GM19351 (cell line): Measurements from ENCODE around the gene CAMK2A.

ENCODE experiments used
- ATAC-seq: cut with Tn5 transposase; IDR thresholded peaks from one replicate; pipeline ENCODE4 v1.9.1; 2021; ENCODE audit warnings: mild to moderate bottlenecking, moderate library complexity; ENCODE audit not compliant: unreplicated experiment

The CAMK2A gene

DNA sequence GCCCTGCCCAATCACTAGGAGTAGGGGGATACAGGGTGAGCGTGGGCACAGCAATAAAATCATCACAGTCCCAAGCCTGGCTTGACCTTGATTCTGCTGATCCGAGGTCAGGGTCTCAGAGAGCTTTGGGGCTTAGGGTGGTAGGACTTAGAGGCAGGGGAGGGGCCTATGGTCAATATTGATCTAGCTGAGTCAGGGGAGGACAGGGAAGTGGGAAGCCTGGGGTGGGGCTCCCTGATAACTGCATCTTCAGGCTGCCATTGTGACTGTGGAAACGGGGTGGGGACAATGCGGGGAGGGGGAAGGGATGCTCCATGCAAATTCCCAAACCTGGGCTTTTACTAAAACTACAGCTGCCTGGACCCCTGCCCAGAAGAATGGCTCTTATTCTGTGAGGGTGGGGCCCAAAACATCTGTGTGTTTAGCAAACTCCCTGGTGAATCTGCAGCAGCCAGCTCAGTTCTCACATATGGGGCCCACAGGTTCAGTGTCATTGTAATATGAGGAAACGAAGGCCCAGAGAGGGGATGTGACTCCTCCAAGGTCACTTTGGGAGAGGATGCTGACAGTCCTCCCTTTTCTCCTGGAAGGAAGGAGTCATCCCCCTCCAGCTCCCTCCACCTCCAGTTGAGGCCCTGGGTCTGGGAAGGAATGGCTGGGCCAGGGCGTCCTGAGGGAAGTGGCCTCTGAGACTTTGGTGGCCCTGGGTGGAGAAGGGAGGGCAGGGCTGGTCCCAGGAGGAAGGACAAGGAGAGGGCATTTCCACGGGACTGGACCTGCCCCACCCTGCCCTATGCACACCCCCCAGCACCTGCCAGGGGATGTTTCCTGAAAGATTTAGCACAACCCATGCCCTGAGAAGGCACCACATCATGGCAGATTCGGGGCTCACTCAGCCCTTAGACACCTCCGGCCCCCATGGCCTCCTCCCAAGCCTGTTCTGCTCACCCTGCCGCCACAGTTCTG lies 73.3 kb downstream of the CAMK2A start:
- ATAC-seq: no peak

DNA sequence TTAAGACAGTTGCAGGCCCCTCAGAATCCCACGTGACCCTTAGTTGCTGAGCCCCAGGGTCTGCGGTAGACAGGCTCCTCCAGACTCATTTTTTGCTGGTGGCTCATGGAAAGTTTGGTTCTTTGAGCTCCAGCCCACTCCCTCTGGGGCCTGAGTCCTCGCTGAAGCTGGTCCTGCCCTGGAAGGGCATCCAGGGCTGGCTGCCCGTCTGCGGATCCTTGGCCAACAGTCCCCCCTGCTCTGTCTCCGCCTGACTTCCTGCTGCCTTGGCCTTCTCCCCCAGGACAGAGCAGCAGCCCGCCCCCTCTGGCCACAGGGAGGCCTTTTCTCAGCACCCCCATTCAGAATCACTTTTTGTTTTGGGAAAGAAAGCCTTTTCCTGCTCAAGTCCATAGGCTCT lies 75.3 kb downstream of the CAMK2A start:
- ATAC-seq: no peak

DNA sequence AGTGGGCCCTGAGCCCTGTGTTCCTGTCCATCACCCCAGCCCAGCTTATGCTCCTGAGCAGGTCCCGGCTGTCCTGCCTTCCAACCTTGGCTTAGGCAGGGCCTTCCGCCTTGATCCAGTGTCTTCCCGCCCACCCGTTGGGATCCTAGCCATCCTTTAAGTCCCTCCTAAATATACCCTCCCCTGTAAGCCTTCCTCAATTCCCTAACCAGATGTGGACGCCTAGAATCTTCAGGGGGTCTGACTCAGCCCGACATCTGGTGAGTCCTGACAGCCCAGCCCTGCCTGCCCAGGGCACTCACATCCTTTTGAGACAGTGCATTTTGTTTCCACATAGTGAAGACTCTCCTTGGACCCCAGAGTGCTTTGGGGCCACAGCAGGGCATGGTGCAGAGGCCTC lies 76.0 kb downstream of the CAMK2A start:
- ATAC-seq: no peak

DNA sequence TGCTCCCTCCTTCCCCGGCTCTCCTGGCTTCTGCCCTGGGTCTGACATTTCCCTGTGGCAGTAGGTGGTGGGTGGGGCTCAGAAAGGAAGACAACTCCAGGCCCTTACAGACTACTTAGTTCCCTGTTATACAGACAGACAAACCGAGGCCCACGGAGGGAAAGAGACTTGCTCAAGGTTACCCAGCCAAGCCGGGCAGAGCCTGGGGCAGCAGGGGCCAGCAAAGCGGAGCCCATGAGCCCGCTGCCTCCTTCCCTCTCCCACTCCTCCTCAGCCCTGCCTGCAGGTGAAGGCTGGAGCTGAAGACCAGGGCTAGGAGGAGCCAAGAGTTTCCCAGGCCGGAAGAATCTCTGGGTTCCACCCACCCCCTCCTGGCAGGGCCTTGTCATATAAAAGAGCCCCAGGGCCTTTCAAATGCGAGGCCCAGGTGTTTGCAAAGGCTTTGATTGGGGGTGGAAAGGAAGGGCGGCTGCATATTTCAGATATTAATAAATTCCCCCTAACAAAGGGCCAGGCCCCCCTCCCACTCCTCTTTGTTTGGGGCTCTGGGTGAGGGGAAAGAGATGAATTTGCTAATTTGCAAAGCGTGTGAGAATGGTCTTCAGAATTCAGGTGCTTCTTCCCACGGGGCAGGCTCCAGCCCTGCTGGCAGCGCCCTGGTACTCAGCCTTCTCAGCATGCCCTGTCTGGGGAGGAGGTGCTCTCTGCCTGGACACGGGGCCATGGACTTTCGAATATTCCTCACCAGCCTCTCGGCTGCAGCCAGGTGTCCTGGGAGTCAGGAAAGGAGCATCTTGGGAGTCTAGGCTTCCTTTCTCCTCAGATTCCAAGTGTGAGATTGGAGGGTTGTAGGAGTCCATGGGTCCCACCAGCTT lies 78.2 kb downstream of the CAMK2A start:
- no peak for ATAC-seq

DNA sequence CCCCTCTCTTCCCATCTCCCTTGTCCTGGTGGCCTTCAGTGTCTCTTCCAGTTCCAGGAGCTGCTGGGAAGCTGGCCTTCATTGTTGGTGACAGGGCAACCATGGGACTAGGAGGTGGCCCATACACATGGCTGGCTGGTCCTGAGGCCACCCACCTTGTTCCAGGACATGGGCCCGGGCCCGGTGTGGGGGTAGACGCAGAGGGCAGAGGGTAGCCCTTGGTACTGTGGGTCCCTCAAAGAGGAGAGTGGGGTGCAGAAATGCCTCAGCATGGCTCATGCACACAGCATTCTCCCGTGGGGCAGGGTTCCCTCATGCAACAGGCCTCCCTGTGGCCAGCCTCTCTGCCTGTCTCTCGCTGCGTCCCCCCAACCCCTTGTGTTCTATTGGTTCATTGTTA lies 78.9 kb downstream of the CAMK2A start:
- no peak for ATAC-seq

DNA sequence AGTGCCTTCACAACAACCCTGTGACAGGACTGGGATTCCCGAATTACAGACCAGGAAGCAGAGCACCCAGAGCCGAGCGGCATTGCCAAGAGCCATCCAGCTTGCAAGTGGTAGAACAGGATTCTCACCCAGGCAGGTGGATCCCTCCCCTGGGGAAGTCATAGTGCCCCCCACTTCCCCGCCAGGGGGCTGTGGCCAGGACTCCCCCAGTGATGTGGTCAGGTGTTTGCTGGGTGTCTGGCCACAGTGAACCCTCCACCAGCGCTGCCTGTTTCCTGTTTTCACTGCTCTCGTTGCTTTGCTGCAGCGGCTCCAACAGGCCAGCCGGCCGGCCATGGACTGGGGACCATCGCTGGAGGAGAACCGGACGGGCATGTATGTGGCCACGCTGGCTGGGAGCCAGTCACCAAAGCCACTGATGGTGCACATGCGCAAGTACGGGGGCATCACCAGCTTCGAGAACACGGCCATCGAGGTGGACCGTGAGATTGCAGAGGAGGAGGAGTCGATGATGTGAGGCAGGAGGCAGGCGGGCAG lies 80.4 kb downstream of the CAMK2A start:
- no peak for ATAC-seq

DNA sequence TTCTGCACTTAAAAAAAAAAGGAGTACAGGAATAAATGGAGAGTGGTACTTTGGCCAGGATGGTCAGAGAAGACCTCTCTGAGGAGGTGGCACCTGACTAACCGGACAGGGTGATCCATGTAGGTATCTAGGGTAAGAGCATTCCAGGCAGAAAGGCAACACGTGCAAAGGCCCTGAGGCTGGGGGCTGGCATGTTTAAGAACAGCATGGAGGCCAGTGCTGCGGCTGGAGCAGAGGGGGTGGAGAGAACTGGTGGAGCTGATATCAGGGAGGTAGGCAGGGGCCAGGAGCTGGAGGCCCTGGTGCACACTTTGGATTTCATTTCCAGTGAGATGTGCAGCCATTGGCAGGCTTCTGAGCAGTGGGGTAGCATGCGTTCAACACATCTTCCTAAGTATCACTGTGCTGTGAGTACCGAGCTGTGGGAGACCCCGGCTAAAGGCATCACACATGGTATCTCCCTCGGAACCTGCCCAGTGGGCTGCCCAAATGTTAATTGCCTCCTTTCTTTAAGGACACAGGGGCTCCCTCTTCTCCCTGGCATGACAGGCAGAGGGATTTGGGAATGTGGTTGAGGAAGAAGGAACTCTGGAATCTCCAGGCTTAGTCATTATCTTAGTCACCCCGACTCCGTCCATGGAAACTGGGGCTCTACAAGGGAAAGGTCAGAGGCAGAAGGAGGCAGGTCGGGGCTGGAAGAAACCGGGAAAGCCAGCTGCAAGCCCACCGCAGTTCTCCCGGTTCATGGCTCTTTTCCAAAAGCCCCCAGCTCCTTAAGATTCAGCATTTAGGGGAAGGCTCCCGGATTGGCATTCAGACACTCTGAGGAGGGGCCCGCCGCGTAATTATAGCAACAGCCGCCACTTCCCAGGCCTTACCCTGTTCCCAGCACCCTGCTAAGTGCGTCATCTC lies 81.1 kb downstream of the CAMK2A start:
- ATAC-seq: no peak

DNA sequence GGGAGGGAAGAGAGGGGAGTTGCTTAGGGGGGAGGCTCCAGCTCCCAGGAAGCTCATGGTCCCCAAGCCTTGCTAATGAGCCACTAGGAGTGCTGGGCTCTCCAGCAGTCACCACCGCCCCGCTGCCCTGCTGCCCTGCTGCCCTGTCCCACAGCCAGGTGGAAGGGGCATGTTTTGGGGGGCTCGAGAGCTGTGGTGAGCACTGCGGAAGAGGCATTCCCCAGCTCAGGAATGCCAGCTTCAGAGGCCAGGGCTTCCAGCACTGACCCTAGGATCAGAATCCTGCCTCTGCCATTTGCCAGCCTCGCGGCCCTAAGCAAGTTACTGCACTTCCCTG lies 82.8 kb downstream of the CAMK2A start:
- ATAC-seq: no peak

DNA sequence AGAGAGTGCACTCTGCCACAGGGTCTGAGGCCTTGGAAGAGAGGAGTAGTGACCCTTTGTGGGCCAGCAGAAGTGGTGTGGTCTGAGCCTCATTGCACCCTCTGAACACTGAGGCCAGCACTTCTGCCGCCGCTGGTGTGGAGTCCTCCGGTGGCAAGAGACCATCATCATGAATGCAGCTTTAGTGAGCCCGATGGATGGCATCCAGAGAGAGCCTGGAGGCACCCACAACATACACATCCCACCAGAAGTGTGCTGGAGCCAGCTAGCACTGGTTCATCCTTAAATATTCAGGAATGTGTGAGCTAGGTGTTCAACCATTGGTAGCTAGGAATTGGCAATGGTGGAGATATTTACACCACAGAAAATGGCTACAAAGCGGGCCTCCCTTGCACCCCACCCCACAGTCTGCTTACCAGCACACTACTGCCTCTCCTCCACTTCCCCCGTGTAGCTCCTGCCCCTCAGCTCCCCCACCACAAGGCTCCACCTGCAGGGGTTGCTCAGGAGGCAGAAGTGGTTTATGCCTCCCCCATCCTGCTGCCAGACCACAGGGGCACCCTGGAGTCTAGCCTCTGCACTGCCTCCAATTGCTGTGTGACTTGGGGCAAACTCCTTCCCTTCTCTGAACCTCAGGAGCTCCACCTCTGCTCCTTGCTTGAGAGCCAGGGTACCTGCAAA lies 83.3 kb downstream of the CAMK2A start:
- no peak for ATAC-seq

DNA sequence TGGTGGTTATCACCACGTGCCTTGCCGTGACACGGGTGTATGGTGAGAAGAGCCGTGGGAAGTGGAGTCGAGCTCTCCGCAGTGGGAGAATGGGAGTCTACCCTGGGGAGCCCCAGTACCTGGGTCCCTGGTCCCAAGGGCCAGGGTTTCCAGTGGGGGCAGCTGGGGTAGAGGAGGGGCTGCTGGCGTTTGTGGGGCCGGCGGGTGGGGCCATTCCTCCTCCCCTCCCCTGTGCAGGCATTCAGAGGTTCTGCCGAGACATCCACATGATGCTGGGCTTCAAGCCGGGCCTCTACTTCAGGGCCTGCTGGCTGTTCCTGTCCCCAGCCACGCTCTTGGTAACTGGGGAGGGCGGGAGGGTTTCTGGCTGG lies 85.0 kb downstream of the CAMK2A start:
- no peak for ATAC-seq

DNA sequence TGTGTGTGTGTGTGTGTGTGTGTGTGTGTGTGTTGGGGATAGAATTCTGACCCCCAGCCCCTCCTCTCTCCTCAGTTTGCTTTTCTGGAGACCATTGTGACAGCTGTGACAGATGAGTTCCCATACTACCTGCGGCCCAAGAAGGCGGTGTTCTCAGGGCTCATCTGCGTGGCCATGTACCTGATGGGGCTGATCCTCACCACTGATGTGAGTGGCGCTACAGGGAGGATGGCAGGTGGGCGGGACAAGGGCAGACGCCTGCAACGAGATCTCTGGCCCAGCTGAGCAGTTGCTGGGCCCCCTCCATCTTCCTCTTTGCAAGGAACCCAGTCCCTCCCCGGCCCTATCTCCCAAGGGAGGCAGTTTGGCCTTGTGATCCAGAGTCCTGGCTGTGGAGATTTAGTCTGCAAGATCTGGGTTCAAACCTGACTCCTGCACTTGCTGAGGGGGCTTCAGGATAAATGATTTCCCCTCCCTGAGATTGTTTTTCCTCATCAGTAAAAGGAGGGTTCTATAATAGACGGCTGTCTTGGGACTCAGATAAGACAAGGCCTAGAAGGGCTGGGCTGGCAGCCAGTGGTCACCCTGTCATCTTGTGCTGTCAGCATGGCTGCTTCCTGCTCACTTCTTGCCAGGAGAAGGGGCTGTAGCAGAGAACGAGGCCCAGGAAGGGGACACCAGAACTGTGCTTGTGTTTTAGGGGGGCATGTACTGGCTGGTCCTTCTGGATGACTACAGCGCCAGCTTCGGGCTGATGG lies 85.6 kb downstream of the CAMK2A start:
- no peak for ATAC-seq

DNA sequence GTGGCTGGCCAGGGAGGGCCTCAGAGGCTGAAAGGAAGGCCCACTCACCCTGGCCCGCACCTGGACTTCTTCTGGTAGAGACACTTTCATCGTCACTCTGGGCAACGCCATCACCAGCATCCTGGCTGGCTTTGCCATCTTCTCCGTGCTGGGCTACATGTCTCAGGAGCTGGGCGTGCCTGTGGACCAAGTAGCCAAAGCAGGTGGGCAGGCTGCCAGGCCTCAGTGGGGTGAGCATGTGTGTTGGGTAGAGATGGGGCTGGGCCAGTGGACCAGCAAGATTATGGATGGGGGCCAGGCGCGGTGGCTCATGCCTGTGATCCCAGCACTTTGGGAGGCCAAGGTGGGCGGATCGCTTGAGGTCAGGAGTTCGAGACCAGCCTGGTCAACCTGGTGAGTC lies 87.1 kb downstream of the CAMK2A start:
- no peak for ATAC-seq

DNA sequence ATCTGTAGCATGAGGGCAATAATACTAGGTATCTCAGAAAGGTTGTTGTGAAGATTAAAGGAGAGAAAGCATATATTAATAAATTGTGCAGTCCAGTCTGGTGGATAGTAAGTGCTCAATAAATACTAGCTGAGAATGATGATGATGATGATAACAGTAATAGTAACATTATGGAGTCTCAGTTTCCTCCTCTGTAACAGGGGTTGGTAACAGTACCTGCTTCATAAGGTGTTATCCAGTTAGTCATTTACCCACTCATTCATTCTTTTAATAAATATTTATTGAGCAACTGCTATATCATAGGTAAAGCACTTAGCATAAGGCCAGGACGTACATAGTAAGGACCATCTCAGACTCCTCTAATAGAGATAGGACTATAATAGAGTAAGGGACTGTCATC lies 92.1 kb downstream of the CAMK2A start:
- ATAC-seq: no peak

DNA sequence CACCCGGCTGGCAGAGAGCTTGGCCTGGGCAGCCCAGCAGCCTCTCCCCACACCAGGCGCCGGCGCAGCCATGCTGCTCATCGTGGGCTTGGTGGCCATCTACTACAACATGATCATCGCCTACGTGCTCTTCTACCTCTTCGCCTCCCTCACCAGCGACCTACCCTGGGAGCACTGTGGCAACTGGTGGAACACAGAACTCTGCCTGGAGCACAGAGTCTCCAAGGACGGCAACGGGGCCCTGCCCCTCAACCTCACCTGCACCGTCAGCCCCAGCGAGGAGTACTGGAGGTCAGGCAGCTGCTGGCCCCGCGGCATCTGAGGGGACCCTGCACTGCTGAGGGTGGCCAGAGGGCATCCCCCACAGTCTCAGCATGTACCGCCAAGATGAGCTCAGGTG lies 92.6 kb downstream of the CAMK2A start:
- ATAC-seq: no peak

DNA sequence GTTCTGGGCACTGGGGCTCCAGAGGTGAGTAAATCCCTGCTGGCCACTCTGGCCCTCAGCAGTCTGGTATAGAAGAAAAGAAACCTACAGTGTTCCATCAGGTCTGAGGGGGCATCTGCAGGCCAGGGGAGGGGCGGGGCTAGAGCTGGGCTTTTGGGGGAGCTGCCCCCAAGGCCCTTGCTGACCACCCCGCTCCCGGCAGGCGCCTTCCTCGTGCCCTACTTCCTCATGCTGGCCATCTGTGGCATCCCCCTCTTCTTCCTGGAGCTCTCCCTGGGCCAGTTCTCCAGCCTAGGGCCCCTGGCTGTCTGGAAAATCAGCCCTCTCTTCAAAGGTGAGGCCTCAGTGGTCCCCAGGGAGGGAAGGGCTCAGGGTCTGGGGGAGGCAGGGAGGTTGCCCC lies 93.1 kb downstream of the CAMK2A start:
- ATAC-seq: no peak

DNA sequence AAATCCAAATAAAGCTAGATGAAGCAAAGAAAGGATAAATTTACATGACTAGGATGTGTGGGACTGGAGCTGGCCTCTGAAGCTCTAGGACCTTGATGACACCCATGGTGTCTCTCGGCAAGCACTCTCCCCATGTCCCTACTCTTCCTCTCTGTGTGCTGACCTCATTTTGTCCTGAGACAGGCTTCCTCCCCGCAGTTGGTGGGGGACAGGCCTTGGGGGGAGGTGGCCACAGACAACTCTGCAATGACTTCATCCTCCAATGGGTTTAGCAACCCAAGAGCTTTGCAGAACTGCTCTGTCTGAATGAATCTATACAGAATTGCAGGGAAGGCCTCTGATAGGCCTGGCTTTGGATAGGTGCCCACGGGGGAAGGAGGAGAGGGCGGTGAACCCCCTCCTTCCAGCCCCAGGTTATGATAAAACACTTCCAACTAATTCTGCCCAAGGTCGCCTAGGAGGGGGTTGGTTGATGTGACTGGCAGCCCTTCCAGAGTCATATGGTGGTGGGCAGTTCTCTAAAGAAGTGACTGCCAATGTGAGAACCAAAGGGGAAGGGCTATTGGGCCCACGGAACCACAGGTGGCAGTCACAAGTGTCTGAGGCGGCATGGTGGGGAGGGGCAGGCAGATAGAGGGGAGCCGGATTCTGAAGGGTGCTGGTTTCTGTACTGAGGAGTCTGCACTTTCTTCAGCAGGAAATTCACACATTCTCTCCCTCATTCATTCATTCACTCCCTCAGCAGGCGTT lies 93.7 kb downstream of the CAMK2A start:
- no peak for ATAC-seq

DNA sequence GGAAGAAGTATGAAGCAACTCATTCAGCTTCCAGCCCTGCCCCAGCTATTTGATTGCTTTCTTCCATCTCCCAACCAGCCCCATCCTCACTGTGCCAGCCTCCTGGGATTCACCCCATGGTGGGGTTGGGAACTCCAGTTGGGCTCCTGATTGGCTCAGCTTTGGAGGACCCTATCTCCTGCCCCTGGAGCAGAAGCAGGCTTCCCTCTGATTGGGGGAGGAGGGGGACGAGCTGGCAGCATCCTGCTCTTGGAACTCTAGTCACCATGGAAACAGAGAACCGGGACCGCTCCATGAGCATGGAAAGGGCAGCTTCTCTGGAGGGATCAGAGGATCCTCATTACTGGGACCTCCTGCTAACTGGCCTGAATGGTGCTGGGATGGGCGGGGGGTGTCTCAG lies 97.1 kb downstream of the CAMK2A start:
- ATAC-seq: no peak

DNA sequence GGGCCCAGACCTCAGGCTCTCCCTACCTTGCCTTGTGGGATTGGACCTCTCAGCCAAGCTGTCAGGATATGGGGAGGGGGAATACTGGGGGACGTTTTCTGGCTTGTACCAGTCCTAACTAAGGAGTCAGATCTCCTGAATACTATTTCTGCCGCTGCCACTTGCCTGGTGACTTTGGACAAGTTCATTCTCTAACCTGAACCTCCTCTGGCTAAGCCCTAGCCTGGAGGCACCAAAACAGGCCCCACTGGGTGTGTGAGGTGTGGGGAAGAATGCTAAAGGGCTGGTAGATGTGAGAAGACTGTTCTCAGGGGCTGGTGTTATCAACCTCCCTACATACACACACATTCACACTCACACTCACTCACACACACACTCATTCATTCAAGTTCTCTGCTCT lies 98.6 kb downstream of the CAMK2A start:
- no peak for ATAC-seq

DNA sequence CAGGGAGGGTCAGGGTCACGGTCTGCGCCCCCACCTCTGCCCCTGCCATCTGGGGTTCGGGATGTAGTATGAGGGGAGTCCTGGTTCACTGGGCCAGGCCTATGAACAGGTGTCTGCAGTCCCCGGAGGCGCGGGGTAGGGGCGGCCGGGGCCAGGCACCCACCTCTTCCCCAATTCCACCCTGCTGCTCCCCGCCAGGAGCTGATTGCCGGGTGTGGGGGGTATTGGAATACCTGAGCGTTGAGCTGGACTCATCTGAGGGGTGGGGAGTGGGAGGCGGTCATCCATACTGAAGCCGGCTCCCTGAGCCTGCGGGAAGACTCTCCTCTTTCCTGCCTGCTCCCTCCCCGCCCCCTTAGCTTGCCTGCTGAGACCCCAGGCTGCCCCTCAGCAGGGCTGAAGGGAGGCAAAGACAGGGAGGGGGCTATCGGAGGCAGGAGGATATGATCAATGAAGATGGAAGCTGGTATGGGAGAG lies 99.0 kb downstream of the CAMK2A start:
- ATAC-seq: no peak
